NB4 (cell line): ENCODE data around the gene RANGAP1.

Source experiments
- DNase-seq: peaks from one replicate; pipeline ENCODE4 v3.0.0; 2010; ENCODE audit warnings: low read depth
- H3K4me3 ChIP-seq: one replicate; pipeline ENCODE4 v1.5.1; 2011; ENCODE audit warnings: mild to moderate bottlenecking, low read depth, low read length, moderate library complexity
- MYC ChIP-seq: IDR thresholded peaks from 2 replicates; pipeline ENCODE4 v1.6.1; 2011; ENCODE audit warnings: low read depth, low read length
- POLR2A ChIP-seq: IDR thresholded peaks from 2 replicates; pipeline ENCODE4 v1.6.1; 2011; ENCODE audit warnings: mild to moderate bottlenecking; ENCODE audit not compliant: insufficient read length; ENCODE audit errors: extremely low read depth
- TF ChIP-seq, protein P1 (sequence below): IDR thresholded peaks from 2 replicates; pipeline ENCODE4 v1.6.1; 2011; ENCODE audit warnings: low read depth, low read length
- TF ChIP-seq, protein P2 (sequence below): IDR thresholded peaks from one replicate; pipeline ENCODE4 v1.5.1; 2012; ENCODE audit warnings: low read depth, low read length

RANGAP1 gene

DNA sequence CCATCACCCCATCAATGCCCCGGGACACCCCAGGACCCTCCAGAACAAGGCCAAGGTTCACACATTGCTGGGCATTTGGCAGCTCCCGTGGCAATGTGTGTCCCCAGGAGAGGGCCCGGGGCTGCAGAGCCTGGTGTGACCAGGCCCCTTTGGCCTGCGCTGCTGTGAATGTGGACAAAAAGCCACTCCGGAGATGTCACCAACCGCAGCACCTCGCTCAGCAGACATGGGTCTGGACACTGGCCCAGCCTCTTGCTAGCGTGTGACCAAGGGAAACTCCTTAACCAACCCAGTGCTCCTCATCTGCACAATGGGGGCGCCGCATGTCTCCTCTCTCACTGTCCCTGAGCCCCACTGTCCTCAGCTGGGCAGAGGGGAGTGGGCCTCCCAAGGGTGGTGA is 37.2 kb downstream of the RANGAP1 start:
- TF ChIP-seq MYC (no peak), POLR2A (no peak)
- TF ChIP-seq, protein P1, sequence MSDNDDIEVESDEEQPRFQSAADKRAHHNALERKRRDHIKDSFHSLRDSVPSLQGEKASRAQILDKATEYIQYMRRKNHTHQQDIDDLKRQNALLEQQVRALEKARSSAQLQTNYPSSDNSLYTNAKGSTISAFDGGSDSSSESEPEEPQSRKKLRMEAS: no peak
- TF ChIP-seq, protein P2, sequence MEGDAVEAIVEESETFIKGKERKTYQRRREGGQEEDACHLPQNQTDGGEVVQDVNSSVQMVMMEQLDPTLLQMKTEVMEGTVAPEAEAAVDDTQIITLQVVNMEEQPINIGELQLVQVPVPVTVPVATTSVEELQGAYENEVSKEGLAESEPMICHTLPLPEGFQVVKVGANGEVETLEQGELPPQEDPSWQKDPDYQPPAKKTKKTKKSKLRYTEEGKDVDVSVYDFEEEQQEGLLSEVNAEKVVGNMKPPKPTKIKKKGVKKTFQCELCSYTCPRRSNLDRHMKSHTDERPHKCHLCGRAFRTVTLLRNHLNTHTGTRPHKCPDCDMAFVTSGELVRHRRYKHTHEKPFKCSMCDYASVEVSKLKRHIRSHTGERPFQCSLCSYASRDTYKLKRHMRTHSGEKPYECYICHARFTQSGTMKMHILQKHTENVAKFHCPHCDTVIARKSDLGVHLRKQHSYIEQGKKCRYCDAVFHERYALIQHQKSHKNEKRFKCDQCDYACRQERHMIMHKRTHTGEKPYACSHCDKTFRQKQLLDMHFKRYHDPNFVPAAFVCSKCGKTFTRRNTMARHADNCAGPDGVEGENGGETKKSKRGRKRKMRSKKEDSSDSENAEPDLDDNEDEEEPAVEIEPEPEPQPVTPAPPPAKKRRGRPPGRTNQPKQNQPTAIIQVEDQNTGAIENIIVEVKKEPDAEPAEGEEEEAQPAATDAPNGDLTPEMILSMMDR: no peak
- no peak for DNase-seq
- no peak overlapping the region for H3K4me3 ChIP-seq

DNA sequence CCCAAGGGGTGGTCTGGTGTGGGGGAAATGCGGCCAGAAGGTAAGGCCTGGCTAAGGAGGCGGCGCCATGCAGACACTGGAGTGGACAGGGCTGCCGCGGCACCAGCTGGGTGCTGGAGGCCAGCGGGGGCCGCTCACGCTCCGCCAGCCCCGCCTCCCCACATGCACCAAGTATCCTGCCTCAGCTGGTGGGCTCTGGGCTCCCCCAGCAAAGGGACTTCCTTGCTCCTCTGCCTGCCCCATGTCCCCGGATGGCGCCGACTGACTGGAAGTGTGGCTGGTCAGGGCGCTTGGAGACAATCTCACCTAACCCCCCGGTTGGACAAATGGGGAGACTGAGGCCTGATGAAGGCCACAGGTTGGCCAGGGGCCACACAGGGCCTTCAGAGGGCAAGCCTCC is 37.7 kb downstream of the RANGAP1 start:
- H3K4me3 ChIP-seq: no peak overlapping the region
- TF ChIP-seq, protein P2: no peak
- TF ChIP-seq POLR2A (no peak), MYC (no peak)
- TF ChIP-seq, protein P1: no peak
- no peak for DNase-seq

DNA sequence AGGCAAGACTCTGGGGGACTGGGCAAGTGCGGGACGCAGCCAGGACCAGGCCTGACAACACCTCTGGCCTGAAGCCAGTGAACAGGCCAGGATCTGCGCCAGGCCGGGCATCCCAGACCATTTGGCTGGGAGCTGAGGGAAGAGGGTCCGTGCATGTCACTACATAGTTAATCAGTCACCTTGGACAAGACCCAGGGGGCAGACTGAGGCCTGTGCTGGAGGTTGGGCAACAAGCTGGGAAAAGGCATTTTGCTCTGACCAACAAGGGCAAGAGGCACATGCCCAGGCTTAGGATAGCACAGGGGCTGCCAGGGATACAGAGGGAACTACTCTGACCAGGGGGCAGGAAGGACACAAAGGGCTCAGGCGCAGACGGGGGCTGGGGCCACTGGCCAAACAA is 38.3 kb downstream of the RANGAP1 start:
- no peak overlapping the region for H3K4me3 ChIP-seq
- TF ChIP-seq, protein P2: no peak
- no peak for TF ChIP-seq POLR2A
- TF ChIP-seq MYC: no peak
- TF ChIP-seq, protein P1: no peak
- DNase-seq: no peak

DNA sequence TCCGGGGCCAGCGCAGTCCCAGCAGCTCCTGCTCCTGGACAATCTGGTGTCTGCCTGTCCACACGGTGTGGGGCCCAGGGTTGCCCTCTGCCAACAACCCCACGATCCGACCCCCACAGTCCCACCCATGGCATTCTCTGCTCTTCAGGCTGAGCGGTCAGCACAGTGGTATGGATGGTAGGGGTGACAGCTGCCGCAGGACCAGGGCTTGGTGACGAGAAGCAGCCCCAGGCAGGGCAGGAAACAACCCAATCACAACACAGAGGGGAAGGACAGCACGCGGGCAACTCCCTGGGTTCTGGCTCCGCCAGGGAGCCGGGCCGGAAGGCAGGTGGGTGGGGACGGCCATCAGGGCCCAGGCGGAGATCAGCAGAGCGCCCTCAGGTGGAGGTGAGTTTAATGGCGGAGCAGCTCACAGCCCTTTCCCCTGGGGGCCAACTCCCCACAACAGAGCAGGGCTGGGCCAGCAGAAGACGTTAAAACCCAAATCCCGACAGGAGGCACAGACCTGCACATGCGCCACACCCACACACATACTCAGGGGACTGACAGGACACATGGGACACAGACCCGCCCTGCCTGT is 40.0 kb downstream of the RANGAP1 start:
- DNase-seq: no peak
- no peak overlapping the region for H3K4me3 ChIP-seq
- TF ChIP-seq, protein P2: peak; percentile 6
- TF ChIP-seq MYC: no peak

DNA sequence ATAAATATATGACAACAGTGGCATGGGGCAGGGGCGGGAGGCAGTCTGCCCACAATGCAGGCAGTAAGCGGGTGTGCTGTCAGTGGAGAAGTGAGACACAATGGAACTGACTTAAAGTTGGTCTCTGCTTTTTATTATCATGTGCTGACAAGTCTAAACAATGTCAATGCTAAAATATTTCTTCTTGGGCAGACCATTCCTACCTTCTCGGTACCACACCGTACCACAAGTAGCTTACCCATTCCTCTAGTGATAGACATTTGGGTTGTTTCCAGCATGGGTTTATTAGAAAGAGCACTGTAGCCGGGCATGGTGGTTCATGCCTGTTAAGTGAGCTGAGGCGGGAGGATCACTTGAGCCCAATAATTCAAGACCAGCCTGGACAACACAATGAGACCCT is 42.6 kb downstream of the RANGAP1 start:
- DNase-seq: no peak
- TF ChIP-seq MYC: no peak
- TF ChIP-seq, protein P2: no peak
- TF ChIP-seq POLR2A: no peak
- TF ChIP-seq, protein P1: no peak
- H3K4me3 ChIP-seq: no peak overlapping the region

DNA sequence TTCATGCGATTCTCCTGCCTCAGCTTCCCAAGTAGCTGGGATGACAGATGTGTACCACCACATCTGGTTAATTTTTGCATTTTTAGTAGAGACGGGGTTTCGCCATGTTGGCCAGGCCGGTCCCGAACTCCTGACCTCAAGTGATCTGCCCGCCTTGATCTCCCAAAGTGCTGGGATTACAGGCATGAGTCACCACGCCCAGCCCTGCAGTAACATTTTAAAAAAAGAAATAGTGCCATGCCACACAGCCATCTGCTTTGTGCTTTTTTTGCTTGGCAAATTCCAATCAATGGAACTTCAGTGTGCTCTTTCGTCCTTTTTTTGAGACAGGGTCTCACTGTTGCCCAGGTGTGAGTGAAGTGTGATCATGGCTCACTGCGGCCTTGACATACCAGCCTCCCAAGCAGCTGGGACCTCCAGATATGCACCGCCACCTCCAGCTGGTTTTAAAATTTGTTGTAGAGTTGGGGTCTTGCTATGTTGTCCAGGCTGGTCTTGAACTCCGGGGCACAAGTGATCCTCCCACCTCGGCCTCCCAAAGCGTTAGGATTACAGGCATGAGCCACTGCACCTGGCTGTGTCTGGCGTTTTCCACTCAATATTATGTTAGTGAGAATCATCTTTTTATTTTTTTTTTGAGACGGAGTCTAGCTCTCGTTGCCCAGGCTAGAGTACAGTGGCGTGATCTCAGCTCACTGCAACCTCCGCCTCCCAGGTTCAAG is 43.4 kb downstream of the RANGAP1 start:
- H3K4me3 ChIP-seq: no peak overlapping the region
- TF ChIP-seq POLR2A (no peak), MYC (no peak)
- TF ChIP-seq, protein P1: no peak
- TF ChIP-seq, protein P2: no peak
- no peak for DNase-seq
